Chondrocyte (in vitro differentiated cells): Measurements from ENCODE around the gene CHCHD3. TPM values are rescaled to one million over a fixed set of nuclear protein-coding genes. Genes with fewer than 3 reads are reported as not detected.

Experiments used
- DNase-seq: peaks from one replicate; pipeline ENCODE4 v3.0.0; 2021; ENCODE audit warnings: mixed read lengths, low spot score
- H3K27ac Mint-ChIP-seq: one replicate; pipeline ENCODE4 v1.8.0; 2021; ENCODE audit warnings: mild to moderate bottlenecking, moderate library complexity, mixed read lengths; ENCODE audit not compliant: unreplicated experiment
- H3K27me3 Mint-ChIP-seq: 2 replicates; pipeline ENCODE4 v1.8.0; 2021; ENCODE audit warnings: low read depth, mixed read lengths
- H3K36me3 Mint-ChIP-seq: 2 replicates; pipeline ENCODE4 v1.8.0; 2021; ENCODE audit warnings: low read depth, mixed read lengths
- H3K4me1 Mint-ChIP-seq: 2 replicates; pipeline ENCODE4 v1.8.0; 2021; ENCODE audit warnings: low read depth, mild to moderate bottlenecking, mixed read lengths
- H3K4me3 Mint-ChIP-seq: one replicate; pipeline ENCODE4 v1.8.0; 2021; ENCODE audit warnings: mild to moderate bottlenecking, moderate library complexity, mixed read lengths; ENCODE audit not compliant: unreplicated experiment
- H3K9me3 Mint-ChIP-seq: 2 replicates; pipeline ENCODE4 v1.8.0; 2021; ENCODE audit warnings: low read depth, mixed read lengths
- total RNA-seq: library from RNA; stranded (reverse); gene quantifications from 3 replicates; pipeline ENCODE4 v1.2.1, GENCODE V29; 2021
- TF ChIP-seq, protein P1 (sequence below): fragments of 200-600 bp; sonication (generic); IDR thresholded peaks from 2 replicates; pipeline ENCODE4 v1.5.0; 2021; ENCODE audit warnings: antibody characterized with exemption, mild to moderate bottlenecking, moderate library complexity

The CHCHD3 gene
- total RNA-seq, 1 donor from 2014 or later, result 42.6 TPM

DNA sequence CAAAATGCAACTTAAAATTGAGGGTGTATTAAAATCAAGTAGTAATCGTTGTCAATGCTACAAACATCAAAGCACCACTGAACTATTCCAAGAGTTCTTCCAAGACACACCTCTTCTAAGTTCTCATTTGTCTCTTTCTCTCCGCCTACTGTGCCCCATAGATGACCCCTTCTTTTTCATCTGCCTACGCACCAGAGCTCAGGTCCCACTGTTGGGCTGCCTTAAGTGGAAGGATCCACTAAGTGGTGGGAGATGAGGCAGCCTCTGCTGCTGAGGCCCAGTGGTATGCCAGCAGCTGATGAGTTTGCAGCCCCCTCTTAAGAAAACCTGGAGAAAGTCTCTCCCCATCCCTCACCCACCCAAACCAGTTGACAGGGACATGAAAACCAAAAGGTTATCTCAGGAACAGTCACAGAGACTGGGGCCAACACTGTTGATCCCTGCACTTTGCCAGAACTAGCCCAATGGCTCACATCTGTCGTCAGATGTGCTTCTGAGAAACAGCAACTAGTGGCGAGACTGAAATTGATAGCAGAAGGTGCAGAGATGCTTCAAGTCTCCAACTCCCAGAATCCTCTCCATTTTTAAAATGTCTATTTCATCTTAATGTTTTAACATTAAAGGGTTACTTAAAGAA is 88.4 kb downstream of the CHCHD3 start:
- no peaks in the 10 kb centered on the region for H3K36me3 Mint-ChIP-seq
- H3K9me3 Mint-ChIP-seq, result no peaks in the 10 kb centered on the region
- H3K4me1 Mint-ChIP-seq, result peaks cover 51% of the 10 kb centered on the region
- no peaks in the 10 kb centered on the region for H3K27me3 Mint-ChIP-seq
- TF ChIP-seq, protein P1, sequence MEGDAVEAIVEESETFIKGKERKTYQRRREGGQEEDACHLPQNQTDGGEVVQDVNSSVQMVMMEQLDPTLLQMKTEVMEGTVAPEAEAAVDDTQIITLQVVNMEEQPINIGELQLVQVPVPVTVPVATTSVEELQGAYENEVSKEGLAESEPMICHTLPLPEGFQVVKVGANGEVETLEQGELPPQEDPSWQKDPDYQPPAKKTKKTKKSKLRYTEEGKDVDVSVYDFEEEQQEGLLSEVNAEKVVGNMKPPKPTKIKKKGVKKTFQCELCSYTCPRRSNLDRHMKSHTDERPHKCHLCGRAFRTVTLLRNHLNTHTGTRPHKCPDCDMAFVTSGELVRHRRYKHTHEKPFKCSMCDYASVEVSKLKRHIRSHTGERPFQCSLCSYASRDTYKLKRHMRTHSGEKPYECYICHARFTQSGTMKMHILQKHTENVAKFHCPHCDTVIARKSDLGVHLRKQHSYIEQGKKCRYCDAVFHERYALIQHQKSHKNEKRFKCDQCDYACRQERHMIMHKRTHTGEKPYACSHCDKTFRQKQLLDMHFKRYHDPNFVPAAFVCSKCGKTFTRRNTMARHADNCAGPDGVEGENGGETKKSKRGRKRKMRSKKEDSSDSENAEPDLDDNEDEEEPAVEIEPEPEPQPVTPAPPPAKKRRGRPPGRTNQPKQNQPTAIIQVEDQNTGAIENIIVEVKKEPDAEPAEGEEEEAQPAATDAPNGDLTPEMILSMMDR, result no peak
- H3K4me3 Mint-ChIP-seq, result no peak overlapping the region
- H3K27ac Mint-ChIP-seq, result no peak overlapping the region
- DNase-seq, result no peak

- DNase-seq, result no peak
- Mint-ChIP-seq H3K4me3 (no peak overlapping the region), H3K4me1 (peaks cover 39% of the 10 kb centered on the region), H3K9me3 (no peaks in the 10 kb centered on the region), H3K36me3 (no peaks in the 10 kb centered on the region), H3K27me3 (no peaks in the 10 kb centered on the region), H3K27ac (no peak overlapping the region)
- TF ChIP-seq, protein P1, result no peak
These were observed 90.0 kb downstream of the CHCHD3 start for GRCh38 chr7:132991615-132992587.

- Mint-ChIP-seq H3K4me1 (peaks cover 16% of the 10 kb centered on the region), H3K27ac (no peak overlapping the region), H3K9me3 (peaks cover 4% of the 10 kb centered on the region), H3K27me3 (no peaks in the 10 kb centered on the region), H3K4me3 (no peak overlapping the region), H3K36me3 (peaks cover 2% of the 10 kb centered on the region)
- TF ChIP-seq, protein P1, result no peak
- no peak for DNase-seq
These were observed 93.8 kb downstream of the CHCHD3 start for GRCh38 chr7:132988117-132988516.

- Mint-ChIP-seq H3K27me3 (no peaks in the 10 kb centered on the region), H3K4me1 (peaks cover 16% of the 10 kb centered on the region), H3K9me3 (no peaks in the 10 kb centered on the region), H3K36me3 (no peaks in the 10 kb centered on the region), H3K27ac (no peak overlapping the region), H3K4me3 (no peak overlapping the region)
- DNase-seq, result no peak
- TF ChIP-seq, protein P1, result no peak
These were observed 101.5 kb downstream of the CHCHD3 start for GRCh38 chr7:132980402-132980801.

GRCh38 chr7:132979524-132979923 is 102.4 kb downstream of the CHCHD3 start:
- Mint-ChIP-seq H3K4me1 (peaks cover 16% of the 10 kb centered on the region), H3K9me3 (no peaks in the 10 kb centered on the region), H3K36me3 (no peaks in the 10 kb centered on the region), H3K27me3 (no peaks in the 10 kb centered on the region), H3K27ac (no peak overlapping the region), H3K4me3 (no peak overlapping the region)
- TF ChIP-seq, protein P1, result no peak
- DNase-seq, result no peak
